Inflammatory macrophage treated with lipopolysaccharide for 4 hours (primary cell): ENCODE measurements around the gene ABI1.

ENCODE experiments used
- DNase-seq: peaks from one replicate; pipeline ENCODE4 v3.0.0-alpha.2; 2020

Gene ABI1

GRCh38 chr10:26854524-26854923 is 6.2 kb downstream of the ABI1 start:
- no peak for DNase-seq

- no peak for DNase-seq
Observed at GRCh38 chr10:26844396-26844975, 16.3 kb downstream of the ABI1 start.

- no peak for DNase-seq
Observed at GRCh38 chr10:26843736-26844135, 17.0 kb downstream of the ABI1 start.

DNA sequence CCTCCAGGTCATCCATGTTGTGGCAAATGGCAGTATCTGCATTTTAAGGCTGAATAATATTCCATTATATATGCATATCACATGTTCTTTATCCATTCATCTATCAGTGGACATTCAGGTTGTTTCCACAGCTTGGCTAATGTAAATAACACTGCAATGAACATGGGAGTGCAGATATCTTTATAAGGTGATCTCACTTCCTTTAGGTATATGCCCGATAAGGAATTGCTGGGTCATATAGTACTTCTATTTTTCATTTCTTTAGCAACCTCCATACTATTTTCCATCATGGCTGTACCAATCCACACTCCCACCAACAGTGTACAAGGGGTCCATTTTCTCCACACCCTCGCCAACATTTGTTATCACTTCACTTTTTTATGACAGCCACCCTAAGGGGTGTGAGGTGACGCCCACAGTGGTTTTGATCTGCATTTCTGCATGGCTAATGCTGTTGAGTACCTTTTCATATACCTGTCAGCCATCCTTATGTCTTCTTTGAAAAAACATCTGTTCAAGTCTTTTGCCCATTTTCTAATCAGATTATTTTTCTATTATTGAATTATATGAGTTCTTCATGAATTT is 18.9 kb downstream of the ABI1 start:
- no peak for DNase-seq

GRCh38 chr10:26840938-26841732 is 19.6 kb downstream of the ABI1 start:
- DNase-seq = no peak

GRCh38 chr10:26839966-26840627 is 20.7 kb downstream of the ABI1 start:
- no peak for DNase-seq

- peak; percentile 61 for DNase-seq
Observed at GRCh38 chr10:26837139-26837538, 23.6 kb downstream of the ABI1 start.

- no peak for DNase-seq
Observed at GRCh38 chr10:26835025-26835424, 25.7 kb downstream of the ABI1 start.

GRCh38 chr10:26832960-26833359 is 27.8 kb downstream of the ABI1 start:
- no peak for DNase-seq

DNA sequence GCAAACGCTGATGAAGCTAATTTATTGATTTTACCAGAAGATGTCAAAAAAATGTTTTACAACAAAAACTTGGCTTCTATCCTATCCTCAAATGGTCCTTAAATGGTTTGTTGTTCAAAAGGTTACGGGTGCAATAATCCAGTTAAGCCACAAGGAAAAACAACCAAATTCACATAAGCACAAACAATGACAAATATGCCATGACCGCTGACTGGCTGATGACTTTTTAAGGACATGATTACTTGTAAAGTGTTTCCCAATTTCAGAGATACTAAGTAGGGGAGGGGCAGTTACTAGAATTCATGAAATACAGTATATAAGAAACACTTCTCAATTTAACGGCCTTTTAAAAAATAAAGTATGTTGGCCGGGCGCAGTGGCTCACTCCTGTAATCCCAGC is 28.8 kb downstream of the ABI1 start:
- peak; percentile 29 for DNase-seq

- peak; percentile 27 for DNase-seq
Observed at GRCh38 chr10:26829810-26830515, 30.8 kb downstream of the ABI1 start.

DNA sequence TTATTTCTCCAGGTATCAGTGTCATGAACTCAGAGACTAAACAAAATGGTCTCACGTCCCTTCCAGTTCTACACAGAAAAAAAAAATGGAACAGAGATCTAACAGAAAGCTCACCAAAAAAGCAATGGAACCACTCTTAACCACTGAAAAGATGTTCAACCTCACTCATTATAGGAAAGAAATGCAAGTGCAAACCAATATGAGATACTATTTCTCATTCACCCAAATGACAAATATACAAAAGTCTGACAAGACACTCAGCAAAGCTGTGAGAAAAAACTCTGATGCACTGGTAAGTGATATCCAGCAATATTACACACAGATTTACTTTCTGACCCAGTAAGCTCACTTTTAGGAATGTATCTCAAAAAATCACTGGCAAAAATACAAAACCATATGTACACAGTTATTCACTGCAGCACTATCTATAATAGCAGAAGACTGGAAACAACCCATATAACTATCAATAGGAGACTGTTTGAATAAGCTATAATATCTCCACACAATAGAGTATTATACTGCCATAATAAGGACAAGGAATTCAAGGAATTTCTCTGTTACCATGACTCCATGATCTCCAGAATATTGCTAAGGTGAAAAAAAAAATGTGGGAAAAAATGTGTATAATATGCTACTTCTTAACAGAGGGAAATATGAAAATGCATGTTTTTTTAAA is 36.6 kb downstream of the ABI1 start:
- no peak for DNase-seq

DNA sequence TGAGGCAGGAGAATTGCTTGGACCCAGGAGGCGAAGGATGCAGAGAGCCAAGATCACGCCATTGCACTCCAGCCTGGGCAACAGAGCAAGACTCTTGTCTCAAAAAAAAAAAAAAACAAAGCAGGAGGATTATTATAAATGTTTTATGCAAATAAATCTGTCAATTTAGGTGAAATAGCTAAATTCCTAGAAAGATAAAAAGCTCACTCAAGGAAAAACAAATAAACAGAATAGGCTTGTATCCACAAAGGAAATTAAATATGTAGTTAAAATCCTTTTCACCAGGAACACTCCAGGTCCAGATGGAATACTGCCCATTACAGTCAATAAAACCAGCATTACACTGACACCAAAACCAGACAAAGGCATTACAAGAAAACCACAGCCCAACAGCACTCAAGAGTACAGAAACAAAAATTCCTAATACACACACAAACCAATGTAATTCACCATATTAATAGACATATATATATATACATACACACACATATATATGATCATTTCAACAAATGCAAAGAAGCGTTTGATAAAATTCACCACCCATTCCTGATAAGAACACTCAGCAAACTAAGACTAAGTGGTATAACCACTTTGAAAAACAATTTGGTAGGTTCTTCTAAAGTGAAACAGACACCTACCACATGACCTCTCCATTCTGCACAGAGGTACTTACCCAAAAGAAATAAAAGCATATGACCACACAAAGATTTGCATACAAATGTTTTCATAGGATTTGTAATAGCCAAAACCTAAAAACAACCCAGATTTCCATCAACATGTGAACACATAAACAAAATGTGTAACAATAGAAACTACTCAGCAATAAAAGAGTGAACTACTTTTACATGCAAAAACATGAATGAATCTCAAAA is 38.8 kb downstream of the ABI1 start:
- peak; percentile 51 for DNase-seq

DNA sequence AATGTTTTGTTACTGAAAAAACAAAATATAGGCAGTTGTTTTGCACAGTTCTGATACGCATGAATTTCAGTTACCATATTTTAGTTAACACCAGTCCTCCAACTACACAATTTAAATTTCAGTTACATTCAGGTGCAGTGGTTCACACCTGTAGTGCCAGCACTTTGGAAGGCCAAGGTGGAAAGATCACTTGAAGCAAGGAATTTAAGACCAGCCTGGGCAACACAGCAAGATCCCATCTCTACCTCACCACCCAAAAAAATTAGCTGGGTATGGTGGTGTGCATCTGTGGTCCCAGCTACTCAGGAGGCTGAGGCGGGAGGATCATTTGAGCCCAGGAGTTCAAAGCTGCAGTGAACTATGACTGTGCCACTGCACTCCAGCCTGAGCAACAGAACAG is 45.3 kb downstream of the ABI1 start:
- DNase-seq = no peak

- DNase-seq = no peak
Observed at GRCh38 chr10:26810435-26811026, 50.2 kb downstream of the ABI1 start.

- DNase-seq = no peak
Observed at GRCh38 chr10:26809973-26810372, 50.8 kb downstream of the ABI1 start.

DNA sequence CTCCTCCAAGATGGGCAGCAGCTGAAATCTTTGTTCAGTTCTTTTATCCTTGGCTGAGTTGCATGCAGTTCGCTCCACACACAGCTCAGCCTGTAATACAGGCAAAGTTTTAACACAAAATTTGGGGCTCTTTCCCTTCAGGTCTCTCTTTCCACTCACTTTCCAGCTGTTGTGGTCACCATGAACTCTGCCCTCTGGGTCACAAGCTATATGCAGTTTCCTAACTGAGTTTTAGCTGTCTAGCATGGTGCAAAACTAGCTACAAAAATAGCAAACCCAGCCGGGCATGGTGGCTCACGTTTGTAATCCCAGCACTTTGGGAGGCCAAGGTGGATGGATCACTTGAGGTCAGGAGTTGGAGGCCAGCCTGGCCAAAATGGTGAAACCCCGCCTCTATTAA is 53.2 kb downstream of the ABI1 start:
- DNase-seq = no peak

DNA sequence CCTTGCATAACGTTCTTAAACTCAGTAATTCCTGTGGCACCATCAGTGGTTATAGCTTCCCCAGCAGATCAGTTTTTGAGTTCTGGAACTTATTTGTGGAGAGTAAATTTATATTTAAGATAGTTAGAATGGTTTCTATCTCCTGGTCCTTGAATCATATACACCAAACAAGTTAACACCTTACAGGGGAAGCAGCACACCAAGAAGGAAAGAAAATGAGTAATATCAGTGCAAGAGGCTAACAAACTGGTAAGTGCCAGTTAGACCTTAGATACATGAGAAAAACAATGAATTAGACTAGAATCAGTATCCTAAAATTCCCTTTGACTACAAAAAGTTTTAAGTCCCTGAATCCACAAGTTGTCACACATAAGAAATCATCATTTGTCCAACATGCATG is 54.2 kb downstream of the ABI1 start:
- DNase-seq = no peak

DNA sequence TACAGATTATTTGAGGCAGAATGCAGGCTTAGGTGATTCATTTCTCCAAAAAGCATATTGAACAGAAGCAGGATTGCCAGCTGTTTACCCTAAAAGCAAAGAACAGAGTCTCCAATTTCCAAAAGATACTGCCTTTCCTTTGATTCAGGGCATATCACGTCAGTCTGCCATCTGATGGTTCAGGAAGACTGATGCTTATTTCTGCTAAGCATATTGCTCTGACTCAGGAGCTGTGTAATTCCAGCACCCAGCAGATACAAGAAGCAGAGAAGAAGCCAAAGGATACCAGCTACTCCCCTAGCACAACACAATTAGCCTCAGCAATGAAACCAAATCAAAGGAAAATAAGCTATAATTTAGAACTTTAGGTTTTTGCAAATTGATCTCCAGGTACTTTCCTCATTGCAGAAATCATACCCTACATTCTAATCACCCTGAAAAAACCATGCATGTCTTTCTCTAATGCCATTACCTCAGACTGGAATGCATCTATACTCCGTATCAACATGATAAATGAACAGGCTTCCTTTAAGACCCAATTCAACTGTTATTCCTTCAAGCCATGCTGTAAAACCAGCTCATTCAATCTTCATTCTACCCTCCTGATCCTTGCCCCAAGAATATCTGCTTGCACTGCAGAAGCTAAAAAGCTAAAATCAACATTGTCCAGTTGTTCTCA is 55.1 kb downstream of the ABI1 start:
- no peak for DNase-seq
